SK-N-SH (cell line): ENCODE data around the gene EIF5A. TPM values are rescaled to one million over a fixed set of nuclear protein-coding genes. Genes with fewer than 3 reads are reported as not detected.

ENCODE experiments used
- CTCF ChIA-PET: fragments of 300-600, 350-600 bp; formaldehyde crosslinking; extraction: SDS; loops from one replicate; lab custom pipeline; 2021; lab: Yijun Ruan, JAX
- POLR2A ChIA-PET: fragments of 350-600 bp; sonication (Branson Sonifier 250); formaldehyde crosslinking; extraction: SDS; loops from one replicate; lab custom pipeline; 2020; ENCODE audit warnings: antibody characterized with exemption, inconsistent platforms; lab: Yijun Ruan, JAX
- DNase-seq: peaks from one replicate; pipeline ENCODE4 v3.0.0; 2012
- H2AFZ ChIP-seq: fragments of 200-600 bp; sonication (generic); 2 replicates; pipeline ENCODE4 v1.8.1; 2016; ENCODE audit warnings: antibody characterized with exemption, mild to moderate bottlenecking, low read depth
- H3F3A ChIP-seq: fragments of 200-600 bp; sonication (generic); replicated peaks from 2 replicates; pipeline ENCODE3; 2016; ENCODE audit warnings: antibody characterized with exemption, mild to moderate bottlenecking; ENCODE audit not compliant: insufficient read depth
- H3K27ac ChIP-seq, 2 experiments: fragments of 200-500 bp in 1 of 2; fragments of 200-600 bp in 1 of 2; sonication (Bioruptor generic) in 1 of 2; sonication (generic), shearing (Covaris generic) in 1 of 2; 2 replicates each; pipeline versions ENCODE4 v1.5.1 to v1.6.1; 2014 to 2016; ENCODE audit warnings: low read depth in 2 of 2, inconsistent platforms in 1 of 2, low read length in 1 of 2, mild to moderate bottlenecking in 1 of 2, mixed read lengths in 1 of 2
- H3K27me3 ChIP-seq: fragments of 200-600 bp; sonication (generic), shearing (Covaris generic); 2 replicates; pipeline ENCODE4 v1.6.1; 2016; ENCODE audit warnings: mixed run types; ENCODE audit not compliant: insufficient read depth
- H3K36me3 ChIP-seq, 2 experiments: fragments of 200-500 bp in 1 of 2; fragments of 200-600 bp in 1 of 2; sonication (Bioruptor generic) in 1 of 2; sonication (generic) in 1 of 2; replicated peaks in 1 of 2; 2 replicates each; pipeline versions ENCODE3 to v1.5.1; 2014 to 2016; ENCODE audit warnings: low read length in 1 of 2, mild to moderate bottlenecking in 1 of 2; ENCODE audit not compliant: insufficient read depth in 2 of 2, control insufficient read depth in 1 of 2
- H3K4me1 ChIP-seq, 2 experiments: fragments of 200-500 bp in 1 of 2; fragments of 200-600 bp in 1 of 2; sonication (Bioruptor generic) in 1 of 2; sonication (generic), shearing (Covaris generic) in 1 of 2; 2 replicates each; pipeline versions ENCODE4 v1.5.1 to v1.6.1; 2014 to 2016; ENCODE audit warnings: low read depth in 1 of 2, low read length in 1 of 2, mixed run types in 1 of 2; ENCODE audit not compliant: insufficient read depth in 2 of 2, control insufficient read depth in 1 of 2
- H3K4me2 ChIP-seq: fragments of 200-600 bp; sonication (generic), shearing (Covaris generic); 2 replicates; pipeline ENCODE4 v1.6.1; 2017; ENCODE audit warnings: mixed run types
- H3K4me3 ChIP-seq, 2 experiments: fragments of 200-500 bp in 1 of 2; fragments of 200-600 bp in 1 of 2; sonication (Bioruptor generic) in 1 of 2; sonication (generic), shearing (Covaris generic) in 1 of 2; 2 replicates each; pipeline versions ENCODE4 v1.5.1 to v1.8.1; 2014 to 2016; ENCODE audit warnings: low read depth in 2 of 2, inconsistent platforms in 1 of 2, low read length in 1 of 2, mild to moderate bottlenecking in 1 of 2, mixed read lengths in 1 of 2, moderate library complexity in 1 of 2
- H3K79me2 ChIP-seq: fragments of 200-600 bp; sonication (generic); 2 replicates; pipeline ENCODE4 v1.8.1; 2017; ENCODE audit warnings: mild to moderate bottlenecking; ENCODE audit not compliant: insufficient read depth
- H3K9ac ChIP-seq: fragments of 200-600 bp; sonication (generic); 2 replicates; pipeline ENCODE4 v1.6.1; 2017; ENCODE audit warnings: mixed run types
- H3K9me2 ChIP-seq: fragments of 200-600 bp; sonication (generic); 2 replicates; pipeline ENCODE4 v1.6.1; 2017; ENCODE audit warnings: mixed run types
- H3K9me3 ChIP-seq: fragments of 200-600 bp; sonication (generic); 2 replicates; pipeline ENCODE4 v1.6.1; 2017; ENCODE audit warnings: mixed run types, mild to moderate bottlenecking, moderate library complexity
- H4K20me1 ChIP-seq: fragments of 200-600 bp; sonication (generic); 2 replicates; pipeline ENCODE4 v1.6.1; 2017; ENCODE audit warnings: mild to moderate bottlenecking, mixed run types; ENCODE audit not compliant: insufficient read depth
- CHD2 ChIP-seq: fragments of 150-350 bp; IDR thresholded peaks from 2 replicates; pipeline ENCODE4 v1.6.1; 2018; ENCODE audit warnings: low read length; ENCODE audit not compliant: partially characterized antibody
- JUND ChIP-seq: IDR thresholded peaks from 2 replicates; pipeline ENCODE4 v1.4.0; 2012
- MEF2A ChIP-seq: IDR thresholded peaks from 2 replicates; pipeline ENCODE4 v1.4.0; 2012; ENCODE audit warnings: low read depth, borderline replicate concordance
- NFIC ChIP-seq: IDR thresholded peaks from 2 replicates; pipeline ENCODE4 v1.4.0; 2012; ENCODE audit warnings: borderline replicate concordance
- NRF1 ChIP-seq: IDR thresholded peaks from 2 replicates; pipeline ENCODE4 v1.6.1; 2012; ENCODE audit warnings: low read depth, mild to moderate bottlenecking, low read length
- RCOR1 ChIP-seq: fragments of 150-350 bp; IDR thresholded peaks from 2 replicates; pipeline ENCODE4 v1.6.1; 2017; ENCODE audit warnings: antibody characterized with exemption, low read length
- TEAD4 ChIP-seq: IDR thresholded peaks from 2 replicates; pipeline ENCODE4 v1.4.0; 2012; ENCODE audit warnings: mild to moderate bottlenecking, borderline replicate concordance; ENCODE audit not compliant: insufficient read depth
- YY1 ChIP-seq: IDR thresholded peaks from 2 replicates; pipeline ENCODE4 v1.4.0; 2012; ENCODE audit warnings: low read depth, mild to moderate bottlenecking
- WGBS: methylation state at CpG from one replicate; pipeline ENCODE4 v1.1.6; 2017; ENCODE audit warnings: low lambda C conversion rate; 5-methylcytosine and 5-hydroxymethylcytosine counted together
- polyA plus RNA-seq, 3 experiments: library from polyadenylated mRNA; depleted of rRNA; stranded (reverse); fragments of >200 nt; gene quantifications; 2 replicates each; pipeline ENCODE4 v1.2.3, GENCODE V29; 2012
- TF ChIP-seq, protein P1 (sequence below): IDR thresholded peaks from 2 replicates; pipeline ENCODE4 v1.4.0; 2012; ENCODE audit warnings: low read depth, borderline replicate concordance
- TF ChIP-seq, protein P2 (sequence below): IDR thresholded peaks from 2 replicates; pipeline ENCODE4 v1.4.0; 2012; ENCODE audit warnings: low read depth, borderline replicate concordance
- TF ChIP-seq, protein P3 (sequence below): fragments of 150-350 bp; IDR thresholded peaks from 2 replicates; pipeline ENCODE4 v1.6.1; 2017; ENCODE audit warnings: antibody characterized with exemption, low read length, low read depth, borderline replicate concordance
- TF ChIP-seq, protein P4 (sequence below): IDR thresholded peaks from 2 replicates; pipeline ENCODE4 v1.6.1; 2012; ENCODE audit warnings: mild to moderate bottlenecking, low read depth, low read length, moderate library complexity
- TF ChIP-seq, protein P5 (sequence below): IDR thresholded peaks from 2 replicates; pipeline ENCODE4; 2012

EIF5A gene
- polyA plus RNA-seq, 1 of the 3 experiments (the other 2 are of a cell fraction), result 971 TPM

DNA sequence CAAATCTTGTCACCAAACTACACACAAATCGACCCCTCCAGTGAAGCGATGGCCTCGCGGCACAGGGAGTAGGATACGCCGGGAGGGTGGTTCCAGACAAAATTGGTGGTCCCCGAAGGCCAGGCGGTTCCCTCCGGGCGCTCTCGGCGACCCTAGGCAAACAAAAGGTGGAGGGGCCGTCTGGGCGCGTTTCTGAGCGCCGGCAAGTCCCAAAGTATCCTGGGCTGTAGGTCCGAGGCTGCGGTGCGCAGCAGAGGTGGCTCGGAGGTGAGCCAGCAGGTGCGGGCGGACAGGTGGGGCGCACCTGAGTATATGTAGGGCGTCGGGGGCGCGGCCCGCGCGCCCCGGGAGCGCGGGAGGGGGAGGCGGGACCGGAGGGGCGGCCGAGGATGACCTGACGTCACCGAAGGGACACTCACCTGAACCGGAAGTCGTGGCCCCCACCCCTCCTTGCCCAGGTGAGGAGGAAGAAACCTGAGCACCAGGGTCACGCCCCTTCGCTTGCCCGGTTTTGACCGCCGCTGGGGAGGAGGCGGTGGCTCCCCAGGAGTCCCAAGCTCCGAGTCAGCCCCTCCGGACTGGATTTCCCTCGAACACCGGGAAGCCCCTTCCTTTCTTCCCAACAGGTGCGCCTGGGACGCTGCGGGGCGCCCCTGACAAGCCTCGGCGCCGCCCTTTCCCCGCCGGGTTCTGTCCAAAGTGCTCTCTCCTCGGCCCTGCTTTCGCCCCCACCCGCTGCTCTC is 45.1 kb upstream of the EIF5A start, which contains the start of gene CLDN7:
CLDN7 (minus strand) TSS at position 287 of the 743 bp plus-strand sequence. CDS start 435 bp downstream, outside the sequence.
- H2AFZ ChIP-seq, result peak within 1 kb of the TSS; percentile 88
- ChIA-PET CTCF (interaction anchor here (1.0 to 1.4 kb wide), 2 partner anchors 18 to 34 kb away, joined by 3 to 8 read pairs; no protein-coding TSS in a partner anchor), POLR2A (no interaction called here)
- H3K4me2 ChIP-seq, result no peak within 1 kb of the TSS
- no peaks in the 10 kb centered on the region for H3K27me3 ChIP-seq
- DNase-seq, result peak; percentile 42
- 64% methylated on average over 58 of the region's 64 CpGs for WGBS
- no peaks in the 10 kb centered on the region for H3K9me2 ChIP-seq
- H3K4me1 ChIP-seq, result peaks cover 0 to 6% of the 10 kb centered on the region in 2 experiments; a peak in 2 of 4 replicates
- no peaks in the 10 kb centered on the region for H3K79me2 ChIP-seq
- H3K9ac ChIP-seq, result no peak within 1 kb of the TSS
- no peaks in the 10 kb centered on the region for H4K20me1 ChIP-seq
- TF ChIP-seq CHD2 (no peak), NRF1 (no peak), TEAD4 (no peak), RCOR1 (no peak), NFIC (no peak), YY1 (no peak), MEF2A (no peak), JUND (no peak)
- TF ChIP-seq, protein P1, sequence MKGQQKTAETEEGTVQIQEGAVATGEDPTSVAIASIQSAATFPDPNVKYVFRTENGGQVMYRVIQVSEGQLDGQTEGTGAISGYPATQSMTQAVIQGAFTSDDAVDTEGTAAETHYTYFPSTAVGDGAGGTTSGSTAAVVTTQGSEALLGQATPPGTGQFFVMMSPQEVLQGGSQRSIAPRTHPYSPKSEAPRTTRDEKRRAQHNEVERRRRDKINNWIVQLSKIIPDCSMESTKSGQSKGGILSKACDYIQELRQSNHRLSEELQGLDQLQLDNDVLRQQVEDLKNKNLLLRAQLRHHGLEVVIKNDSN, result no peak
- TF ChIP-seq, protein P2, sequence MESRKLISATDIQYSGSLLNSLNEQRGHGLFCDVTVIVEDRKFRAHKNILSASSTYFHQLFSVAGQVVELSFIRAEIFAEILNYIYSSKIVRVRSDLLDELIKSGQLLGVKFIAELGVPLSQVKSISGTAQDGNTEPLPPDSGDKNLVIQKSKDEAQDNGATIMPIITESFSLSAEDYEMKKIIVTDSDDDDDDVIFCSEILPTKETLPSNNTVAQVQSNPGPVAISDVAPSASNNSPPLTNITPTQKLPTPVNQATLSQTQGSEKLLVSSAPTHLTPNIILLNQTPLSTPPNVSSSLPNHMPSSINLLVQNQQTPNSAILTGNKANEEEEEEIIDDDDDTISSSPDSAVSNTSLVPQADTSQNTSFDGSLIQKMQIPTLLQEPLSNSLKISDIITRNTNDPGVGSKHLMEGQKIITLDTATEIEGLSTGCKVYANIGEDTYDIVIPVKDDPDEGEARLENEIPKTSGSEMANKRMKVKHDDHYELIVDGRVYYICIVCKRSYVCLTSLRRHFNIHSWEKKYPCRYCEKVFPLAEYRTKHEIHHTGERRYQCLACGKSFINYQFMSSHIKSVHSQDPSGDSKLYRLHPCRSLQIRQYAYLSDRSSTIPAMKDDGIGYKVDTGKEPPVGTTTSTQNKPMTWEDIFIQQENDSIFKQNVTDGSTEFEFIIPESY, result no peak
- TF ChIP-seq, protein P3, sequence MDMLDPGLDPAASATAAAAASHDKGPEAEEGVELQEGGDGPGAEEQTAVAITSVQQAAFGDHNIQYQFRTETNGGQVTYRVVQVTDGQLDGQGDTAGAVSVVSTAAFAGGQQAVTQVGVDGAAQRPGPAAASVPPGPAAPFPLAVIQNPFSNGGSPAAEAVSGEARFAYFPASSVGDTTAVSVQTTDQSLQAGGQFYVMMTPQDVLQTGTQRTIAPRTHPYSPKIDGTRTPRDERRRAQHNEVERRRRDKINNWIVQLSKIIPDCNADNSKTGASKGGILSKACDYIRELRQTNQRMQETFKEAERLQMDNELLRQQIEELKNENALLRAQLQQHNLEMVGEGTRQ, result no peak
- TF ChIP-seq, protein P4, sequence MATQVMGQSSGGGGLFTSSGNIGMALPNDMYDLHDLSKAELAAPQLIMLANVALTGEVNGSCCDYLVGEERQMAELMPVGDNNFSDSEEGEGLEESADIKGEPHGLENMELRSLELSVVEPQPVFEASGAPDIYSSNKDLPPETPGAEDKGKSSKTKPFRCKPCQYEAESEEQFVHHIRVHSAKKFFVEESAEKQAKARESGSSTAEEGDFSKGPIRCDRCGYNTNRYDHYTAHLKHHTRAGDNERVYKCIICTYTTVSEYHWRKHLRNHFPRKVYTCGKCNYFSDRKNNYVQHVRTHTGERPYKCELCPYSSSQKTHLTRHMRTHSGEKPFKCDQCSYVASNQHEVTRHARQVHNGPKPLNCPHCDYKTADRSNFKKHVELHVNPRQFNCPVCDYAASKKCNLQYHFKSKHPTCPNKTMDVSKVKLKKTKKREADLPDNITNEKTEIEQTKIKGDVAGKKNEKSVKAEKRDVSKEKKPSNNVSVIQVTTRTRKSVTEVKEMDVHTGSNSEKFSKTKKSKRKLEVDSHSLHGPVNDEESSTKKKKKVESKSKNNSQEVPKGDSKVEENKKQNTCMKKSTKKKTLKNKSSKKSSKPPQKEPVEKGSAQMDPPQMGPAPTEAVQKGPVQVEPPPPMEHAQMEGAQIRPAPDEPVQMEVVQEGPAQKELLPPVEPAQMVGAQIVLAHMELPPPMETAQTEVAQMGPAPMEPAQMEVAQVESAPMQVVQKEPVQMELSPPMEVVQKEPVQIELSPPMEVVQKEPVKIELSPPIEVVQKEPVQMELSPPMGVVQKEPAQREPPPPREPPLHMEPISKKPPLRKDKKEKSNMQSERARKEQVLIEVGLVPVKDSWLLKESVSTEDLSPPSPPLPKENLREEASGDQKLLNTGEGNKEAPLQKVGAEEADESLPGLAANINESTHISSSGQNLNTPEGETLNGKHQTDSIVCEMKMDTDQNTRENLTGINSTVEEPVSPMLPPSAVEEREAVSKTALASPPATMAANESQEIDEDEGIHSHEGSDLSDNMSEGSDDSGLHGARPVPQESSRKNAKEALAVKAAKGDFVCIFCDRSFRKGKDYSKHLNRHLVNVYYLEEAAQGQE, result no peak
- TF ChIP-seq, protein P5, sequence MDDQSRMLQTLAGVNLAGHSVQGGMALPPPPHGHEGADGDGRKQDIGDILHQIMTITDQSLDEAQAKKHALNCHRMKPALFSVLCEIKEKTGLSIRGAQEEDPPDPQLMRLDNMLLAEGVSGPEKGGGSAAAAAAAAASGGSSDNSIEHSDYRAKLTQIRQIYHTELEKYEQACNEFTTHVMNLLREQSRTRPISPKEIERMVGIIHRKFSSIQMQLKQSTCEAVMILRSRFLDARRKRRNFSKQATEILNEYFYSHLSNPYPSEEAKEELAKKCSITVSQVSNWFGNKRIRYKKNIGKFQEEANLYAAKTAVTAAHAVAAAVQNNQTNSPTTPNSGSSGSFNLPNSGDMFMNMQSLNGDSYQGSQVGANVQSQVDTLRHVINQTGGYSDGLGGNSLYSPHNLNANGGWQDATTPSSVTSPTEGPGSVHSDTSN, result no peak
- H3K27ac ChIP-seq, result no peak within 1 kb of the TSS
- H3K4me3 ChIP-seq, result peak within 1 kb of the TSS in 1 of 2 experiments; percentile 7; a peak in 1 of 4 replicates
- H3K9me3 ChIP-seq, result no peaks in the 10 kb centered on the region
- peaks cover 38% of the 10 kb centered on the region for H3F3A ChIP-seq
- peaks cover 0 to 16% of the 10 kb centered on the region in 2 experiments for H3K36me3 ChIP-seq
